HG03108 (cell line): ENCODE data around the gene CALM1.

Source experiments
- ATAC-seq: cut with Tn5 transposase; IDR thresholded peaks from one replicate; pipeline ENCODE4 v1.9.1; 2021; ENCODE audit warnings: moderate library complexity; ENCODE audit not compliant: unreplicated experiment

CALM1 gene

GRCh38 chr14:90440021-90440451 is 43.2 kb downstream of the CALM1 start:
- no peak for ATAC-seq

GRCh38 chr14:90440592-90440991 is 43.8 kb downstream of the CALM1 start:
- no peak for ATAC-seq

- no peak for ATAC-seq
Observed at GRCh38 chr14:90442388-90442787, 45.6 kb downstream of the CALM1 start.

GRCh38 chr14:90443161-90444076 is 46.6 kb downstream of the CALM1 start:
- ATAC-seq, result no peak

- no peak for ATAC-seq
Observed at GRCh38 chr14:90444077-90444696, 47.4 kb downstream of the CALM1 start.

GRCh38 chr14:90445011-90445410 is 48.2 kb downstream of the CALM1 start:
- ATAC-seq, result no peak

- ATAC-seq, result no peak
Observed at GRCh38 chr14:90446405-90446804, 49.6 kb downstream of the CALM1 start.

GRCh38 chr14:90447720-90448497 is 51.1 kb downstream of the CALM1 start:
- ATAC-seq, result no peak

- ATAC-seq, result no peak
Observed at GRCh38 chr14:90449411-90449810, 52.6 kb downstream of the CALM1 start.

- ATAC-seq, result no peak
Observed at GRCh38 chr14:90450151-90450550, 53.3 kb downstream of the CALM1 start.

GRCh38 chr14:90450667-90451066 is 53.8 kb downstream of the CALM1 start:
- ATAC-seq, result no peak

- ATAC-seq, result no peak
Observed at GRCh38 chr14:90451443-90451842, 54.6 kb downstream of the CALM1 start.

- ATAC-seq, result no peak
Observed at GRCh38 chr14:90451961-90452360, 55.1 kb downstream of the CALM1 start.

GRCh38 chr14:90452366-90452765 is 55.5 kb downstream of the CALM1 start:
- ATAC-seq, result no peak

GRCh38 chr14:90453401-90453951 is 56.6 kb downstream of the CALM1 start:
- ATAC-seq, result no peak

GRCh38 chr14:90454041-90455000 is 57.5 kb downstream of the CALM1 start:
- ATAC-seq, result no peak

GRCh38 chr14:90455100-90455571 is 58.3 kb downstream of the CALM1 start:
- ATAC-seq, result no peak

- no peak for ATAC-seq
Observed at GRCh38 chr14:90456551-90456950, 59.7 kb downstream of the CALM1 start.

GRCh38 chr14:90457186-90457585 is 60.4 kb downstream of the CALM1 start:
- ATAC-seq, result no peak
